ENCODE results near the gene DCUN1D2.
"Not testable (repeated sequence)": the region's sequence is repeated elsewhere in the genome, so short reads cannot be mapped to it uniquely, and the experiment has no call there.

DCUN1D2 gene

GRCh38 chr13:113446488-113446854 lies 44.0 kb downstream of the DCUN1D2 start:
- no peak for DNase-seq (ENCODE audit: low read depth in 2 of 2)

DNA sequence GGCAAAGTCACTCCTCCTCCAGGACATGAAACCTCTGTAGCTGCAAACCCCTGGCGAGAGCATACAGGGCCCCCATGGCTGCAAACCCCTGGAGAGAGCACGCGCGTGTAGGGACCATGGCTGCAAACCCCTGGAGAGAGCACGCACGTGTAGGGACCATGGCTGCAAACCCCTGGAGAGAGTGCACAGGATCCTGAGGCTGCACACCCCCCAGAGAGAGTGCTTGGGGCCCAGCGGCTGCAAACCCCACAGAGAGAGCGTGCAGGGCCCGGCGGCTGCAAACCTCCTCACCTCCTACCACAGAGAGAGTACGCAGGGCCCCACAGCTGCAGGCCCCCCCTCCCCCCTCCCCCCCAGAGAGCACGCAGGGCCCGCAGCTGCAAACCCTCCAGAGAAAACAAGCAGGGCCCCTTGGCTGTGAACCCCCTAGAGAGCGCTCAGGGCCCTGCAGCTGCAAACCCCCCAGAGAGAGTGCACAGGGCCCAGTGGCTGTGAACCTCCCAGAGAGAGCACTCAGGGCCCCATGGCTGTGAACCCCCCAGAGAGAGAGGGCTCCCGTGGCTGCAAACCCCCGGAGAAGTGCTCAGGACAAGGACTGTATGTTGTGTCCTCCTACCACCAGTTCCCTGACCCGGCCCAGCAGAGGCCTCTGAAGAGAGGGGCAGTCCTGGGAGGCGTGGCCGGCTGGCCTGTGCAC lies 44.6 kb downstream of the DCUN1D2 start:
- no peak for DNase-seq (ENCODE audit: low read depth in 2 of 2)

DNA sequence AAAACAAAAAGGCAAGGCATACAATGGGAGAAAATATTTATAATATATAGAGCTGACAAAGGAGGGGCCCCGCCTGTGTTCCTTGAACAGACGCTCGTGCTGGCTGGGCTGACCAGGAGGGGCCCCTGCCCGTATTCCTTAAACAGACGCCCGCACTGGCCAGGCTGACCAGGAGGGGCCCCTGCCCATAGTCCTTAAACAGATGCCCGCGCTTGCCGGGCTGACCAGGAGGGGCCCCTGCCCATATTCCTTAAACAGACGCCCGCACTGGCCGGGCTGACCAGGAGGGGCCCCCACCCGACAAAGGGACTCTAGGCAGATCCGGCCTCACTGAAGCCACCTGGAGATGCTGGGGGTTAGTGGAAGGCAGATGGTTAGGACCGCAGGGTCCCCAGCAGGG lies 46.5 kb downstream of the DCUN1D2 start:
- DNase-seq (ENCODE audit: low read depth in 2 of 2): no peak

GRCh38 chr13:113442985-113443362 lies 47.5 kb downstream of the DCUN1D2 start:
- DNase-seq (ENCODE audit: low read depth in 2 of 2): no peak

DNA sequence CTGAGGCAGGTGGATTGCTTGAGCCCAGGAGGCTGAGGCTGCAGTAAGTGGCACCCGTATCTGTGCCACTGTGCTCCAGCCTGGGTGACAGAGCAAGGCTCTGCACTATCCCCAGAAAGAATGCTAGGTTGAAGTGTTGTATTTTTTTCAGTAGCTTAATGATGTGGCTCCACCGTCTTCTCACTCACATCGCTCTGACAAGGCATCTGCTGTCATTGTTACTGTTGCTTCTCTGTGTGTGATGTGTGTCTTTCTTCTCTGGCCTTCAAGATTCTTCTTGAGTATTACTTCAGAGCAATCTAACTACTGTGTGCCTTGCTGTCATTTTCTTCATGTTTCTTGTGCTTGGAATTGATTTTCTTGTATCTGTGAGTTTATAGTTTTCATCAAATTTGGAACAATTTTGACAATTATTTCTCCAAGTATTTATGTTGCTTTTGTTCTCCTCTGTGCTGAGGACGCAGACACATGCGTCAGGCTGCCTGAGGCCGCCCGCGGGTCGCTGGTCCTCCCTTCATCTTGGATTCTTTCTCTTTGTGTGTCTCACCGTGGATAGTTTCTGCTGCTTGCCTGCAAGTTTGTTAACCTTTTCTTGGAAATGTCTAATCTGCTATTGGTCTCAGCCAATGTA lies 48.0 kb downstream of the DCUN1D2 start:
- no peak for DNase-seq (ENCODE audit: low read depth in 2 of 2)

- no peak for DNase-seq (ENCODE audit: low read depth in 2 of 2)
Measured at GRCh38 chr13:113441661-113442060, 48.9 kb downstream of the DCUN1D2 start.

DNA sequence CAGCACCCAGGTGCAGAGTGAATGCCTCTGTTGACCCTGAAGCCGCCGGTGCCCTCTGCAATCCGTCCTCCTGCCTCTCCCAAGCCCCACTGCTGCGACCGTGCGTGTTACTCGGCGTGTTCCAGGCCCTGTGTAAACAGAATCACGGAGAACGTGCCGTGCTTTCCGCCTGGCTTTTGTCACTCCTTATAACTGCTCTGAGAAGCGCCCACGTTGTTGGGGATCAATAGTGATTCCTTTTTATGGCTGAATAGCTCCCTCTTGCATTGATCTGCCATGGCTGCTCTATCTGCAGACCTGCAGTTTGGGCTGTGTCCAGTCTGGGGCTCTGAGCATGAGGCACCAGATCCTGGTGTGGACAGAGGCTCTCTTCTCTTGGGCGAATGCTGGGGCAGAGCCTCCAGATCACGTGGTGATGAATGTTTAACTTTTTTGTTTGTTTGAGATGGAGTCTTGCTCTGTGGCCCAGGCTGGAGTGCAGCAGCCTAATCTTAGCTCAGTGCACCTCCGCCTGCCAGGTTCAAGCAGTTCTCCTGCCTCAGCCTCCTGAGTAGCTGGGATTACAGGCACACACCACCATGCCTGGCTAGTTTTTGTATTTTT lies 53.0 kb downstream of the DCUN1D2 start:
- no peak for DNase-seq (ENCODE audit: low read depth in 2 of 2)

DNA sequence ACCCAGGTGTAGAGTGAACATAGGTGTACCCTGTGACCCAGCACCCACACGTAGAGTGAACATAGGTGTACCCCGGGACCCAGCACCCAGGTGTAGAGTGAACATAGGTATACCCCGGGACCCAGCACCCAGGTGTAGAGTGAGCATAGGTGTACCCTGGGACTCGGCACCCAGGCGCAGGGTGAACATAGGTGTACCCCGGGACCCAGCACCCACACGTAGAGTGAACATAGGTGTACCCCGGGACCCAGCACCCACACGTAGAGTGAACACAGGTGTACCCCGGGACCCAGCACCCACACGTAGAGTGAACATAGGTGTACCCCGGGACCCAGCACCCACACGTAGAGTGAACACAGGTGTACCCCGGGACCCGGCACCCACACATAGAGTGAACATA lies 53.6 kb downstream of the DCUN1D2 start:
- DNase-seq (ENCODE audit: low read depth in 2 of 2): not testable (repeated sequence)

DNA sequence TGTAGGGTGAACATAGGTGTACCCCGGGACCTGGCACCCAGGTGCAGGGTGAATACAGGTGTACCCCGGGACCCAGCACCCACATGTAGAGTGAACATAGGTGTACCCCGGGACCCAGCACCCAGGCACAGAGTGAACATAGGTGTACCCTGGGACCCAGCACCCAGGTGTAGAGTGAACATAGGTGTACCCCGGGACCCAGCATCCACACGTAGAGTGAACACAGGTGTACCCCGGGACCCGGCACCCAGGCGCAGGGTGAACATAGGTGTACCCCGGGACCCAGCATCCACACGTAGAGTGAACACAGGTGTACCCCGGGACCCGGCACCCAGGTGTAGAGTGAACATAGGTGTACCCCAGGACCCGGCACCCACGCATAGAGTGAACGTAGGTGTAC lies 54.6 kb downstream of the DCUN1D2 start:
- not testable (repeated sequence) for DNase-seq (ENCODE audit: low read depth in 2 of 2)

- DNase-seq (ENCODE audit: low read depth in 2 of 2): no peak
Measured at GRCh38 chr13:113433391-113433916, 57.1 kb downstream of the DCUN1D2 start.

DNA sequence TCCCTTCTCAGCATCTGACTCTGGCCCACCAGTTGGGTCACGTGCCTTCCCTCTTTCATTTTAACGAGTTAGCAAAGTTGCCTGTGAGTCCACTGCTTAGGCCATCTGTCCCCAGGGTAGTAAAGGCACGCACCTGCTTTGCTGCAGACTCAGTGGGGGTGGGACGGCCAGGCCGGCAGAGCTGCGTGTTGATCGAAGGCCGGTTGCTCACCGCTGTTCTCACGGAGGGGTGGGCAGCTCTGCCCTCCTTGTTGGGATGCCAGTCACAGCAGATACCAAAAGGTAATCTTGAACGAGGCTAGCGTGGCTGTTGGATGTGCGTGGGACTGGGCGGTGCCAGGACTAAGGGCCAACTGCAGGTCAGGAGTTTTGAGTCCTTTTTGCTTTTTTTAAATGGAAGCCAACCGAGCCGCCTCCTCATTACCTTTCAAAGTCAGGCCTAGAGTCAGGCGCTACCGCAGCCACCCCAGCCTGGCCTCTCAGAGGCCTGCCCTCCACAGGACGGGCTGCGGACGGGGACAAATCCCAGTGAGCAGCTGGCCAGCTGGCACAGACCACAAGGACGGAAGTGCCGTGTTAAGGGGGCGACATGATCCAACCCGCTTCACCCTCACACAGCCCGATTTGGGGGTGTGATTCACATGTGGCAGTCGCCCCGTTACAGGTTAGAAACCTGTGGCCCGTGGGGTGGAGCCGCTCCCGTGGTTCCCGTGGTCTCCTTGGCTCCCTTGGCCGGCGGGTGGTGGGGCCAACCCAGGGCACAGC lies 57.8 kb downstream of the DCUN1D2 start:
- DNase-seq (ENCODE audit: low read depth in 2 of 2): no peak

DNA sequence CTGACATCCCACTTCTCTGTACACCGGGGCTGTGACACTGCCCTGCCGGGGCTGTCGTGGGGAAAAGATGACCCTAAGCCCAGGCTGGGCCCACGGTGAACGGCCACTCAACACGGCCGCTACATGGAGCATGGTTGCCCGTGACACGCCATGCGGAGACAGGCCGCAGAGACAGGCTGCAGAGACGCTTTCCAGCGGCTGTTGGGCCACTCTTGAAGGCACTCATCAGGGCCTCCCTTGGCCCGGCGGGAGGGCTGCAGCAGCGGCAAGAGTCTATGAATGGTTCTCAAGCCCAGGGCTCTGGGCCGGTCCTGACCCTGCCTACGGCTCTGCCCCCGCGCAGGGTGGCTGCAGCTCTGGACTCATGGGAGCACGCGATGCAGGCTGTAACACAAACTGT lies 59.3 kb downstream of the DCUN1D2 start:
- no peak for DNase-seq (ENCODE audit: low read depth in 2 of 2)

GRCh38 chr13:113430378-113431110 lies 60.0 kb downstream of the DCUN1D2 start:
- no peak for DNase-seq (ENCODE audit: low read depth in 2 of 2)

- DNase-seq (ENCODE audit: low read depth in 2 of 2): no peak
Measured at GRCh38 chr13:113429608-113429985, 60.9 kb downstream of the DCUN1D2 start.

- DNase-seq (ENCODE audit: low read depth in 2 of 2): no peak
Measured at GRCh38 chr13:113428871-113429607, 61.5 kb downstream of the DCUN1D2 start.

GRCh38 chr13:113428469-113428865 lies 62.0 kb downstream of the DCUN1D2 start:
- no peak for DNase-seq (ENCODE audit: low read depth in 2 of 2)

- DNase-seq (ENCODE audit: low read depth in 2 of 2): no peak
Measured at GRCh38 chr13:113427562-113428468, 62.7 kb downstream of the DCUN1D2 start.

GRCh38 chr13:113426591-113426986 lies 63.9 kb downstream of the DCUN1D2 start:
- no peak for DNase-seq (ENCODE audit: low read depth in 2 of 2)

DNA sequence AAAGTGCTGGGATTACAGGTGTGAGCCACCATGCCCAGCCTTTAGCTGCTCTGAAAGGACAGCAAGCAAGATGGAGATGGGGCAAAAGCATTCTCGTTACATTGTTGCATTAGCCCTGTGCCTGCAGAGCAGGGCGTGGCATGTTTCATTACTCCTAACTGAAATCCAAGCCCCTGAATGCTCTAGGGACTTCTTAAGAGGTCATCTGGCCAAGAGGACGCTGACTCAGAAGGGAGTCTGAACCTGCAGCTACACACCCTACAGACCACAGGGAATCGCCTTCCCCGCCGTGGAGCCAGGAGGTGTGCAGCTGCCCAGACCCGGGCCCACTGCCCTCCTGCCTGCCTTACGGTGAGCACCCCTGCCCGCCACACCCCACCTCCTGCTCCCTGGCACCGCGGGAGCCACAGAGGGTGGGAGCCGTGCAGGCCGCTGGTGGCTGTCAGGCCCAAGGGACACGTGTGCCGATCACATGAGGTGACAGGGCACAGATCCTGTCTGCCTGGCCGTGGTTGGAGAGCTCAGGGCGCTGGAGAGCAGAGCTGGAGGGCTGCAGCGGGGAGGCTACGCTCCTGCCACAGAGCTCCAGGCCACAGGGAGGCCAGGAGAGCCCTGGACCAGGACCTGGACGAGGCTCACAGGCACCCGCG lies 64.4 kb downstream of the DCUN1D2 start:
- no peak for DNase-seq (ENCODE audit: low read depth in 2 of 2)
